IMR-90 (cell line): ENCODE data around the gene PNRC2. TPM values are rescaled to one million over a fixed set of nuclear protein-coding genes. Genes with fewer than 3 reads are reported as not detected.

ENCODE experiments used
- ATAC-seq: fragments of 200-7000 bp; cut with Tn5 transposase; 2 replicates; pipeline ENCODE4 v1.9.1; 2020; ENCODE audit warnings: low read depth, mild to moderate bottlenecking, moderate library complexity
- BruUV-seq: library from RNA; stranded (reverse); fragments of 400-500 nt; replicated peaks from 2 replicates; lab custom pipeline; 2021; lab: Mats Ljungman, UMichigan
- CTCF ChIA-PET: fragments of 300-600 bp; formaldehyde crosslinking; extraction: SDS; loops from one replicate; lab custom pipeline; 2021; ENCODE audit warnings: antibody characterized with exemption; lab: Yijun Ruan, JAX
- POLR2A ChIA-PET: fragments of 300-600 bp; sonication (Branson Sonifier 250); formaldehyde crosslinking; loops from one replicate; lab custom pipeline; 2022; ENCODE audit warnings: antibody characterized with exemption; ENCODE audit not compliant: unreplicated experiment; lab: Charles Lee
- DNase-seq: peaks from one replicate; pipeline ENCODE4 v3.0.0; 2013
- H2AFZ ChIP-seq: replicated peaks from 2 replicates; pipeline ENCODE3; 2013; ENCODE audit warnings: low read length, mild to moderate bottlenecking; ENCODE audit not compliant: poor library complexity
- H2AK5ac ChIP-seq: 2 replicates; pipeline ENCODE4 v1.6.1; 2013; ENCODE audit warnings: low read depth, low read length, inconsistent platforms
- H2AK9ac ChIP-seq: replicated peaks from 2 replicates; pipeline ENCODE3; 2013; ENCODE audit warnings: mild to moderate bottlenecking, low read depth, low read length, moderate library complexity; ENCODE audit not compliant: poor library complexity
- H2BK120ac ChIP-seq: 2 replicates; pipeline ENCODE4 v1.6.1; 2013; ENCODE audit warnings: low read depth, low read length, inconsistent platforms
- H2BK15ac ChIP-seq: 3 replicates; pipeline ENCODE4 v1.6.1; 2013; ENCODE audit warnings: low read depth, low read length, inconsistent platforms
- H2BK20ac ChIP-seq: 2 replicates; pipeline ENCODE4 v1.6.1; 2013; ENCODE audit warnings: low read depth, mild to moderate bottlenecking, inconsistent platforms, low read length, moderate library complexity
- H2BK5ac ChIP-seq: 2 replicates; pipeline ENCODE4 v1.6.1; 2013; ENCODE audit warnings: mild to moderate bottlenecking, low read depth, low read length, inconsistent platforms; ENCODE audit not compliant: poor library complexity, severe bottlenecking
- H3K14ac ChIP-seq: replicated peaks from 2 replicates; pipeline ENCODE4 v1.6.1; 2013; ENCODE audit warnings: low read depth, low read length, inconsistent platforms
- H3K18ac ChIP-seq: 2 replicates; pipeline ENCODE4 v1.6.1; 2013; ENCODE audit warnings: low read depth, low read length, control low read depth
- H3K23ac ChIP-seq: 2 replicates; pipeline ENCODE4 v1.6.1; 2013; ENCODE audit warnings: low read depth, low read length, inconsistent platforms
- H3K27ac ChIP-seq: 2 replicates; pipeline ENCODE4 v1.5.1; 2013; ENCODE audit warnings: mild to moderate bottlenecking, control low read depth, low read length; ENCODE audit not compliant: insufficient read depth
- H3K27me3 ChIP-seq: 2 replicates; pipeline ENCODE4 v1.6.1; 2013; ENCODE audit warnings: low read length; ENCODE audit not compliant: control insufficient read depth, insufficient read depth
- H3K36me3 ChIP-seq: 2 replicates; pipeline ENCODE4 v1.6.1; 2013; ENCODE audit warnings: low read length, mixed read lengths; ENCODE audit not compliant: control insufficient read depth, insufficient read depth
- H3K4ac ChIP-seq: 2 replicates; pipeline ENCODE4 v1.6.1; 2013; ENCODE audit warnings: low read depth, low read length, inconsistent platforms
- H3K4me1 ChIP-seq: 2 replicates; pipeline ENCODE4 v1.6.1; 2013; ENCODE audit warnings: low read length, mixed read lengths; ENCODE audit not compliant: control insufficient read depth, insufficient read depth
- H3K4me2 ChIP-seq: 2 replicates; pipeline ENCODE4 v1.6.1; 2013; ENCODE audit warnings: low read depth, mild to moderate bottlenecking, control low read depth, low read length, moderate library complexity
- H3K4me3 ChIP-seq: 2 replicates; pipeline ENCODE4 v1.5.1; 2013; ENCODE audit warnings: low read depth, mild to moderate bottlenecking, control low read depth, low read length, moderate library complexity; ENCODE audit not compliant: insufficient read depth
- H3K56ac ChIP-seq: 2 replicates; pipeline ENCODE4 v1.6.1; 2013; ENCODE audit warnings: low read length, inconsistent platforms; ENCODE audit not compliant: insufficient read depth; ENCODE audit errors: extremely low read depth
- H3K79me1 ChIP-seq, 2 experiments: 2 replicates each; pipeline ENCODE4 v1.6.1; 2013; ENCODE audit warnings: low read length in 2 of 2, inconsistent platforms in 1 of 2, low read depth in 1 of 2
- H3K9ac ChIP-seq: 2 replicates; pipeline ENCODE4 v1.6.1; 2013; ENCODE audit warnings: low read depth, low read length, control low read depth
- H3K9me1 ChIP-seq: 2 replicates; pipeline ENCODE4 v1.6.1; 2013; ENCODE audit warnings: low read length, inconsistent platforms; ENCODE audit not compliant: insufficient read depth
- H3K9me3 ChIP-seq: 2 replicates; pipeline ENCODE4 v1.6.1; 2013; ENCODE audit warnings: low read length; ENCODE audit not compliant: control insufficient read depth, insufficient read depth
- H4K20me1 ChIP-seq: 2 replicates; pipeline ENCODE4 v1.6.1; 2013; ENCODE audit warnings: low read length, inconsistent platforms; ENCODE audit not compliant: insufficient read depth
- H4K5ac ChIP-seq: 2 replicates; pipeline ENCODE4 v1.6.1; 2013; ENCODE audit warnings: mild to moderate bottlenecking, low read depth, low read length, control low read depth
- H4K8ac ChIP-seq, 2 experiments: 2 replicates each; pipeline ENCODE4 v1.6.1; 2013; ENCODE audit warnings: low read depth in 2 of 2, low read length in 2 of 2, control low read depth in 1 of 2, inconsistent platforms in 1 of 2
- H4K91ac ChIP-seq: 2 replicates; pipeline ENCODE4 v1.6.1; 2013; ENCODE audit warnings: low read depth, low read length, inconsistent platforms; ENCODE audit not compliant: insufficient read depth
- BHLHE40 ChIP-seq: fragments of 150-350 bp; IDR thresholded peaks from 2 replicates; pipeline ENCODE4 v1.6.1; 2016; ENCODE audit warnings: mild to moderate bottlenecking, low read depth, low read length
- CEBPB ChIP-seq: IDR thresholded peaks from 2 replicates; pipeline ENCODE4 v1.6.1; 2012; ENCODE audit warnings: low read depth, low read length, improper control_type of control experiment
- RCOR1 ChIP-seq: IDR thresholded peaks from 2 replicates; pipeline ENCODE4 v1.6.1; 2012; ENCODE audit warnings: mild to moderate bottlenecking, low read length, improper control_type of control experiment; ENCODE audit not compliant: insufficient replicate concordance
- WGBS, 2 experiments: methylation state at CpG; one replicate each; pipeline versions ENCODE4 v1.1.5 to v1.1.7; 2013; ENCODE audit warnings: missing lambda C conversion rate in 2 of 2; ENCODE audit not compliant: insufficient read length in 1 of 2; ENCODE audit errors: extremely low coverage in 2 of 2; 5-methylcytosine and 5-hydroxymethylcytosine counted together
- dilution Hi-C: fragments of 300-500 bp; cut with HindIII; formaldehyde crosslinking; loops from one replicate; pipeline ENCODE4 v1.14.3; 2018; ENCODE audit warnings: low sequenced_read_pairs; ENCODE audit not compliant: unreplicated experiment
- in situ Hi-C: fragments of 300-500 bp; cut with MboI; formaldehyde crosslinking; loops from 3 replicates; pipeline ENCODE4 v1.14.3; 2019; ENCODE audit warnings: low sequenced_read_pairs, inconsistent platforms, mixed read lengths
- intact Hi-C: fragments of 100-400 bp; cut with micrococcal nuclease; formaldehyde crosslinking; loops from 2 replicates; pipeline ENCODE4 v1.10.0; 2022
- polyA plus RNA-seq, 3 experiments: library from polyadenylated mRNA; depleted of rRNA; stranded (reverse); fragments of >200 nt; gene quantifications; 2 replicates each; pipeline ENCODE4 v1.2.3, GENCODE V29; 2012; ENCODE audit warnings: low replicate concordance in 1 of 3
- total RNA-seq: library from RNA; depleted of rRNA; stranded (reverse); fragments of >200 nt; gene quantifications from 2 replicates; pipeline ENCODE4 v1.2.3, GENCODE V29; 2012

The PNRC2 gene
- total and polyA plus RNA-seq, 2 of the 4 experiments (the other 2 are of a cell fraction) = 50.6 to 76.0 TPM

DNA sequence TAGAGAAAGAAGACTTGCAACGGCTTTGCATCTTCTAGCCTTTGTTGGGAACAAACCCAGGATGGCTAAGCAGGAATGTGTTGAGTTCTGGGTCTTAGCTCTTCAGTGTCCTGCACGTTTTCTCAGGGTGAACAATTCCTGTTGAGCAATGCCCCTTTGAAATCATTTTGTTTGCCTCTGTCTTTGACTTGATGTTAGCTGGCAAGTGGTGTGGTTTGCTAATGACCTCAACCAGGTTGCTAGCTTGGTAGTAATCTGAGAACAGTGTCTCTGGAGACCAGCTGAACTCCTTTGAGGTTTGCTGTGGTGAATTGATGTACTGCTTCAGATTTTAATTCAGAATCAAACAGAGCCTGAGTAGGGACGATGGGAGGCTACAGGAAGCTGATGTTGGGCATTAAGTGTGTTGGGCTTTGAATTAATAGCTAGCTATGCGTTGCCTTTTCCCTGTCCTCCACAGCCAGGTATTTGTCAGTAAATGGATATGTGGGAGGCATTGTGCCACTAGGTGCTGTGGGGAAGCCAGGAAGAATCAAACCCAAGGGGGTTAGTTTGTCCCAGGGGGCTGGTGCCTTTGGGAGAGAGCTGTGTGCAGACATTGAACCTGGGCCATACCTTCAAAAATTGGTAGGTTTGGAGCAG, 43.8 kb downstream of the PNRC2 start:
- Histone ChIP-seq H3K4ac (no peak overlapping the region), H4K20me1 (no peaks in the 10 kb centered on the region), H3K4me3 (no peak overlapping the region), H2AK5ac (no peak overlapping the region), H3K36me3 (no peaks in the 10 kb centered on the region), H4K5ac (no peak overlapping the region), H3K4me1 (peaks cover 7% of the 10 kb centered on the region), H4K8ac (no peak overlapping the region), H4K91ac (no peak overlapping the region), H3K79me1 (no peaks in the 10 kb centered on the region), H2BK15ac (no peak overlapping the region), H3K14ac (no peak overlapping the region; the same call in 1 of the 2 replicates), H3K9ac (no peak overlapping the region), H3K27ac (no peak overlapping the region), H3K4me2 (peak overlapping the region; percentile 24), H3K27me3 (no peaks in the 10 kb centered on the region), H3K56ac (no peak overlapping the region), H3K9me1 (peaks cover 7% of the 10 kb centered on the region), H2BK5ac (no peak overlapping the region), H2BK20ac (no peak overlapping the region; the same call in 1 of the 2 replicates), H2AFZ (no peak overlapping the region), H2BK120ac (no peak overlapping the region), H2AK9ac (no peak overlapping the region), H3K18ac (peak overlapping the region; percentile 12; the same call in 1 of the 2 replicates), H3K9me3 (no peaks in the 10 kb centered on the region), H3K23ac (no peak overlapping the region)
- ChIA-PET CTCF (interaction anchor here (0.6 to 1.4 kb wide), 4 partner anchors 25 to 48 kb away, joined by 3 to 4 read pairs (median 4); no protein-coding TSS in a partner anchor), POLR2A (no interaction called here)
- DNase-seq (peak; percentile 84), ATAC-seq (peak; percentile 54)
- TF ChIP-seq BHLHE40 (peak; percentile 90), RCOR1 (no peak), CEBPB (peak; percentile 78)
- in situ Hi-C loops (no loop called here), intact Hi-C loops (no loop called here), dilution Hi-C loops (no loop called here)
- no TSS peak for BruUV-seq
- WGBS, 2 experiments = no CpG with 5 or more reads among the region's 4 CpGs
